Karpas-422 (cell line): Measurements from ENCODE around the gene UBASH3B. TPM values are rescaled to one million over a fixed set of nuclear protein-coding genes. Genes with fewer than 3 reads are reported as not detected.

Experiments used
- DNase-seq: peaks from one replicate; pipeline ENCODE4 v3.0.0-alpha.2; 2015
- H2AFZ ChIP-seq: fragments of 200-600 bp; sonication (generic); 2 replicates; pipeline ENCODE4 v1.6.1; 2014; ENCODE audit warnings: antibody characterized with exemption, low read length, mixed read lengths
- H3K27ac ChIP-seq: fragments of 200-600 bp; sonication (generic); 2 replicates; pipeline ENCODE4 v1.5.1; 2014; ENCODE audit warnings: mild to moderate bottlenecking, low read length, moderate library complexity
- H3K27me3 ChIP-seq: fragments of 200-600 bp; sonication (generic); 2 replicates; pipeline ENCODE4 v1.6.1; 2014; ENCODE audit warnings: low read length, mixed read lengths
- H3K36me3 ChIP-seq: fragments of 200-600 bp; sonication (generic); 2 replicates; pipeline ENCODE4 v1.6.1; 2014; ENCODE audit warnings: low read length, mixed read lengths; ENCODE audit not compliant: insufficient read depth
- H3K4me1 ChIP-seq: fragments of 200-600 bp; sonication (generic); 2 replicates; pipeline ENCODE4 v1.6.1; 2014; ENCODE audit warnings: mild to moderate bottlenecking, low read length, mixed read lengths
- H3K4me2 ChIP-seq: fragments of 200-600 bp; sonication (generic); 2 replicates; pipeline ENCODE4 v1.6.1; 2014; ENCODE audit warnings: low read length, low read depth, mild to moderate bottlenecking; ENCODE audit not compliant: poor library complexity, severe bottlenecking
- H3K4me3 ChIP-seq: fragments of 200-600 bp; sonication (generic); 2 replicates; pipeline ENCODE4 v1.5.1; 2014; ENCODE audit warnings: mild to moderate bottlenecking, antibody characterized with exemption, low read length, mixed read lengths
- H3K79me2 ChIP-seq: fragments of 200-600 bp; sonication (generic); 2 replicates; pipeline ENCODE4 v1.6.1; 2014; ENCODE audit warnings: mild to moderate bottlenecking, low read length, mixed read lengths
- H3K9ac ChIP-seq: fragments of 200-600 bp; sonication (generic); 2 replicates; pipeline ENCODE4 v1.6.0; 2014; ENCODE audit warnings: low read length
- H3K9me2 ChIP-seq: fragments of 200-600 bp; sonication (generic), shearing (Covaris generic); replicated peaks from 2 replicates; pipeline ENCODE4 v1.6.0; 2014; ENCODE audit warnings: mild to moderate bottlenecking, low read length, moderate library complexity; ENCODE audit not compliant: insufficient read depth
- H3K9me3 ChIP-seq: fragments of 300-700, 200-600 bp; sonication (generic); 2 replicates; pipeline ENCODE4 v1.6.1; 2014; ENCODE audit warnings: low read length, mixed read lengths
- H4K20me1 ChIP-seq: fragments of 200-600 bp; sonication (generic); 2 replicates; pipeline ENCODE4 v1.6.1; 2014; ENCODE audit warnings: mild to moderate bottlenecking, antibody characterized with exemption, low read length, low read depth; ENCODE audit not compliant: insufficient read depth
- total RNA-seq: library from RNA; depleted of rRNA; stranded (reverse); fragments of >200 nt; shearing (Covaris generic); gene quantifications from 2 replicates; pipeline ENCODE4 v1.2.3, GENCODE V29; 2014; ENCODE audit warnings: low replicate concordance

UBASH3B gene
- total RNA-seq, 1 experiment from 2014 or later: 9.0 TPM

GRCh38 chr11:122813176-122813893 is 157.8 kb downstream of the UBASH3B start:
- Histone ChIP-seq H3K4me1 (peaks cover 9% of the 10 kb centered on the region), H3K27ac (no peak overlapping the region), H4K20me1 (no peaks in the 10 kb centered on the region), H3K27me3 (no peaks in the 10 kb centered on the region), H2AFZ (no peak overlapping the region), H3K9ac (no peak overlapping the region), H3K4me3 (no peak overlapping the region), H3K9me2 (no peaks in the 10 kb centered on the region), H3K79me2 (no peaks in the 10 kb centered on the region), H3K4me2 (no peak overlapping the region), H3K9me3 (no peaks in the 10 kb centered on the region), H3K36me3 (no peaks in the 10 kb centered on the region)
- DNase-seq: no peak

GRCh38 chr11:122813894-122814270 is 158.4 kb downstream of the UBASH3B start:
- no peaks in the 10 kb centered on the region for H4K20me1 ChIP-seq
- DNase-seq: no peak
- no peak overlapping the region for H3K4me2 ChIP-seq
- H3K9me3 ChIP-seq: no peaks in the 10 kb centered on the region
- H3K9ac ChIP-seq: no peak overlapping the region
- no peak overlapping the region for H2AFZ ChIP-seq
- no peaks in the 10 kb centered on the region for H3K9me2 ChIP-seq
- H3K27ac ChIP-seq: no peak overlapping the region
- H3K36me3 ChIP-seq: no peaks in the 10 kb centered on the region
- no peaks in the 10 kb centered on the region for H3K79me2 ChIP-seq
- no peaks in the 10 kb centered on the region for H3K27me3 ChIP-seq
- no peak overlapping the region for H3K4me3 ChIP-seq
- H3K4me1 ChIP-seq: peaks cover 4% of the 10 kb centered on the region

GRCh38 chr11:122814401-122814800 is 158.9 kb downstream of the UBASH3B start:
- no peaks in the 10 kb centered on the region for H3K9me2 ChIP-seq
- H3K79me2 ChIP-seq: no peaks in the 10 kb centered on the region
- no peaks in the 10 kb centered on the region for H3K9me3 ChIP-seq
- H4K20me1 ChIP-seq: no peaks in the 10 kb centered on the region
- no peak overlapping the region for H3K4me2 ChIP-seq
- no peak for DNase-seq
- no peaks in the 10 kb centered on the region for H3K27me3 ChIP-seq
- H3K4me3 ChIP-seq: no peak overlapping the region
- no peak overlapping the region for H3K27ac ChIP-seq
- no peak overlapping the region for H3K9ac ChIP-seq
- H2AFZ ChIP-seq: no peak overlapping the region
- H3K36me3 ChIP-seq: no peaks in the 10 kb centered on the region
- H3K4me1 ChIP-seq: peaks cover 4% of the 10 kb centered on the region

- H3K4me1 ChIP-seq: peaks cover 4% of the 10 kb centered on the region
- no peaks in the 10 kb centered on the region for H3K27me3 ChIP-seq
- H3K79me2 ChIP-seq: no peaks in the 10 kb centered on the region
- H3K9me3 ChIP-seq: no peaks in the 10 kb centered on the region
- no peak overlapping the region for H3K4me3 ChIP-seq
- H4K20me1 ChIP-seq: no peaks in the 10 kb centered on the region
- no peak overlapping the region for H2AFZ ChIP-seq
- H3K27ac ChIP-seq: no peak overlapping the region
- no peaks in the 10 kb centered on the region for H3K9me2 ChIP-seq
- H3K36me3 ChIP-seq: no peaks in the 10 kb centered on the region
- no peak for DNase-seq
- no peak overlapping the region for H3K9ac ChIP-seq
- H3K4me2 ChIP-seq: no peak overlapping the region
Observed at GRCh38 chr11:122815900-122816299, 160.4 kb downstream of the UBASH3B start.

DNA sequence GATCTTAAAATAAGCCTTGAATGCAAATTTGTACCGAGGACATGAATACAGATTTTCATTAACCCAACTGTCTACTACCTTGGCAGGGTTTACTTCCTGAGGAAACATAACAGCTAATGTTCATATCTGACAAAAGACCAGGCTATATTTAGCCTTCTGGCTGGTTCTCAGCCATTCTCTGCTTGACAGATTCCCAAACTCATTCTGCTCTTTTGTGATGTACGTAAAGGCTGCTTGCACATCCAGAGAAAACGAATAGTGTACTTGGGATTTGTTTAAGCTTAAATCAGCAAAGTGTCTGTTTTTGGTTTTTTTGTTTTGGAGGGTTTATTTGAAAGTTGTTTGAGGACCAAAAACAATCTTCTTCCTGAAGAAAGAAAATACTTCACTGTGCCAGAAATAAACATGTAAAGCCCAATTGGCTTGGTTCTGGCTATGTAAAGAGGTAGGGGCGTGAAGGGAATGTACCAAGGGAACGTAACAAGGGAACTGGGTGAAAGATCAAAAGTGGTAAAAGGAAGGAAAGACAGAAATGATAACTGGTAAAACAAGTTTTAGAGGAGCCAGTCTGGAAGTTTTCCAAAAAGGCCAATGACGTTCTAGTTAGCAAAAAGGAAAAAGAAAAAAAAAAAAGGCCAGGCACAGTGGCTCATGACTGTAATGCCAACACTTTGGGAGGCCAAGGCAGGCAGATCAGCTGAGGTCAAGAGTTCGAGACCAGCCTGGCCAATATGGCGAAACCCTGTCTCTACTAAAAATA is 161.4 kb downstream of the UBASH3B start:
- Histone ChIP-seq H3K9me2 (no peaks in the 10 kb centered on the region), H3K36me3 (no peaks in the 10 kb centered on the region), H3K27ac (no peak overlapping the region), H3K4me1 (peaks cover 4% of the 10 kb centered on the region), H3K79me2 (no peaks in the 10 kb centered on the region), H3K9ac (no peak overlapping the region), H2AFZ (no peak overlapping the region), H4K20me1 (no peaks in the 10 kb centered on the region), H3K4me2 (no peak overlapping the region), H3K4me3 (no peak overlapping the region), H3K27me3 (no peaks in the 10 kb centered on the region), H3K9me3 (no peaks in the 10 kb centered on the region)
- DNase-seq: no peak

- Histone ChIP-seq H4K20me1 (no peaks in the 10 kb centered on the region), H3K9me3 (no peaks in the 10 kb centered on the region), H3K9me2 (no peaks in the 10 kb centered on the region), H3K4me2 (no peak overlapping the region), H3K4me3 (no peak overlapping the region), H3K79me2 (no peaks in the 10 kb centered on the region), H3K4me1 (no peaks in the 10 kb centered on the region), H3K36me3 (no peaks in the 10 kb centered on the region), H3K9ac (no peak overlapping the region), H3K27me3 (no peaks in the 10 kb centered on the region), H2AFZ (no peak overlapping the region), H3K27ac (no peak overlapping the region)
- no peak for DNase-seq
Observed at GRCh38 chr11:122820158-122820557, 164.6 kb downstream of the UBASH3B start.

DNA sequence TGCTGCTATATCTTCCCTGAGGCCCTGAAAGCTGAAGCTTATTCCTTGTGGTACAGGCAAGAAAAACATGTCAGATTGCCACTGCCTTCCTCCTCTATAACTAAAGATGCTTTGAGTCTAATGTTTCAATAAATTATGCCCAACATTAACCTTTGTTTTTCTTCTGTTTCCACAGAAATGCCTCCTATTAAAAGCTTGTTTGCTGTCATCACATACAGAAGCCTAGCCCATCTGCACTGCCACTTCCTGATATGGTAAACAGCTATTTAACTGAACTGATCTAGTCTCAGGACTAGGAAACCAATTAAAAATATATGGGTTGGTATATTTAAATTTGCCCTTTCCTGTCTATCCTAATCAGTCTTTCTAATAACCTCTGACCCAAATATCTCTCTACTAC is 165.6 kb downstream of the UBASH3B start:
- Histone ChIP-seq H3K79me2 (no peaks in the 10 kb centered on the region), H4K20me1 (no peaks in the 10 kb centered on the region), H3K9me2 (no peaks in the 10 kb centered on the region), H3K4me1 (no peaks in the 10 kb centered on the region), H3K4me3 (no peak overlapping the region), H3K27ac (no peak overlapping the region), H3K27me3 (no peaks in the 10 kb centered on the region), H3K4me2 (no peak overlapping the region), H3K9ac (no peak overlapping the region), H2AFZ (no peak overlapping the region), H3K36me3 (no peaks in the 10 kb centered on the region), H3K9me3 (no peaks in the 10 kb centered on the region)
- no peak for DNase-seq

DNA sequence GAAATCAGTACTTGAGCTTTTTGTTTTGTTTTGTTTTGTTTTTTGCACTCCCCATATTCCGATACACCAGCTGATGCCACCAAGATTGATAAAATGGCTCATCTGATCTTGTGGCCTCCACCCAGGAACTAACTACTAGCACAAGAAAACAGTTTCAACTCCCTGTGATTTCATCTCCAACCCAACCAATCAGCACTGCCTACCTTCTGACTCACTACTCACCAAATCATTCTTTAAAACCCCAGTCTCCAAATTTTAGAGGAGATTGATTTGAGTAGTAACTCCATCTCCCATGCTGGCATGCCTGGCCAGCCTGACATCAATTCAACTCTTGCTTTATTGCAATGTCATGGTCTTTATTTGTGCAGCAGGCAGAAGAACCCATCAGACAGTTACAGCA is 166.7 kb downstream of the UBASH3B start:
- Histone ChIP-seq H2AFZ (no peak overlapping the region), H3K27me3 (no peaks in the 10 kb centered on the region), H3K27ac (no peak overlapping the region), H3K79me2 (no peaks in the 10 kb centered on the region), H3K4me1 (no peaks in the 10 kb centered on the region), H3K4me2 (no peak overlapping the region), H3K9ac (no peak overlapping the region), H4K20me1 (no peaks in the 10 kb centered on the region), H3K36me3 (no peaks in the 10 kb centered on the region), H3K4me3 (no peak overlapping the region), H3K9me3 (no peaks in the 10 kb centered on the region), H3K9me2 (no peaks in the 10 kb centered on the region)
- DNase-seq: no peak
